Endothelial cell of hepatic sinusoid (primary cell): ENCODE data around the gene MAPK13.
"Not testable (repeated sequence)": the region's sequence is repeated elsewhere in the genome, so short reads cannot be mapped to it uniquely, and the experiment has no call there.

Experiments
- in situ Hi-C: cut with HindIII; loops from 2 replicates; pipeline ENCODE4 v1.10.0; 2017; ENCODE audit warnings: low sequenced_read_pairs

MAPK13 gene

GRCh38 chr6:36129941-36130666 lies at the start of gene MAPK13:
MAPK13 (plus strand) TSS chr6:36130513; CDS start chr6:36130583, 70 bp downstream.
- in situ Hi-C loops = no loop called here

- in situ Hi-C loops = no loop called here
Measured at GRCh38 chr6:36082318-36082717, 48.0 kb upstream of the MAPK13 start.

GRCh38 chr6:36083446-36083845 lies 46.9 kb upstream of the MAPK13 start:
- in situ Hi-C loops = no loop called here

GRCh38 chr6:36088204-36088603 lies 42.1 kb upstream of the MAPK13 start:
- in situ Hi-C loops = not testable (repeated sequence)

GRCh38 chr6:36089048-36089447 lies 41.3 kb upstream of the MAPK13 start:
- in situ Hi-C loops = no loop called here

GRCh38 chr6:36094238-36094637 lies 36.1 kb upstream of the MAPK13 start:
- in situ Hi-C loops = no loop called here

- in situ Hi-C loops = no loop called here
Measured at GRCh38 chr6:36094753-36095496, 35.4 kb upstream of the MAPK13 start.

GRCh38 chr6:36095497-36096391 lies 34.6 kb upstream of the MAPK13 start:
- in situ Hi-C loops = no loop called here

GRCh38 chr6:36098253-36098919 lies 31.9 kb upstream of the MAPK13 start:
- in situ Hi-C loops = no loop called here

- in situ Hi-C loops = no loop called here
Measured at GRCh38 chr6:36098920-36099647, 31.2 kb upstream of the MAPK13 start.

GRCh38 chr6:36099869-36100483 lies 30.3 kb upstream of the MAPK13 start:
- in situ Hi-C loops = no loop called here

GRCh38 chr6:36101691-36102090 lies 28.6 kb upstream of the MAPK13 start:
- in situ Hi-C loops = no loop called here

GRCh38 chr6:36102853-36103252 lies 27.5 kb upstream of the MAPK13 start:
- in situ Hi-C loops = no loop called here

- in situ Hi-C loops = no loop called here
Measured at GRCh38 chr6:36104836-36105235, 25.5 kb upstream of the MAPK13 start.

GRCh38 chr6:36109092-36109491 lies 21.2 kb upstream of the MAPK13 start:
- in situ Hi-C loops = no loop called here

- in situ Hi-C loops = loop anchor here (5.0 kb wide), 1 partner anchor 97 kb away; no protein-coding TSS in a partner anchor
Measured at GRCh38 chr6:36110050-36110449, 20.3 kb upstream of the MAPK13 start.

- in situ Hi-C loops = loop anchor here (5.0 kb wide), 1 partner anchor 96 kb away; no protein-coding TSS in a partner anchor
Measured at GRCh38 chr6:36110863-36111262, 19.4 kb upstream of the MAPK13 start.

- in situ Hi-C loops = loop anchor here (5.0 kb wide), 1 partner anchor 96 kb away; no protein-coding TSS in a partner anchor
Measured at GRCh38 chr6:36111526-36111925, 18.8 kb upstream of the MAPK13 start.

GRCh38 chr6:36113049-36113448 lies 17.3 kb upstream of the MAPK13 start:
- in situ Hi-C loops = loop anchor here (5.0 kb wide), 1 partner anchor 94 kb away; no protein-coding TSS in a partner anchor
